HG02938 (cell line): Measurements from ENCODE around the gene TH.
"Not testable (repeated sequence)": the region's sequence is repeated elsewhere in the genome, so short reads cannot be mapped to it uniquely, and the experiment has no call there.

Experiments
- ATAC-seq: cut with Tn5 transposase; IDR thresholded peaks from one replicate; pipeline ENCODE4 v1.9.1; 2021; ENCODE audit warnings: mild to moderate bottlenecking, moderate library complexity; ENCODE audit not compliant: unreplicated experiment

The TH gene

GRCh38 chr11:2179516-2179915 is 7.9 kb upstream of the TH start:
- no peak for ATAC-seq

- ATAC-seq, result no peak
These were observed 7.4 kb upstream of the TH start for GRCh38 chr11:2178906-2179494.

- not testable (repeated sequence) for ATAC-seq
These were observed 6.6 kb upstream of the TH start for GRCh38 chr11:2178055-2178773.

GRCh38 chr11:2177076-2177475 is 5.5 kb upstream of the TH start:
- ATAC-seq, result no peak

- ATAC-seq, result no peak
These were observed 4.8 kb upstream of the TH start for GRCh38 chr11:2176389-2176900.

- ATAC-seq, result no peak
These were observed 4.0 kb upstream of the TH start for GRCh38 chr11:2175659-2176058.

GRCh38 chr11:2174361-2174760 is 2.7 kb upstream of the TH start:
- ATAC-seq, result no peak

- ATAC-seq, result no peak
These were observed 2.1 kb upstream of the TH start for GRCh38 chr11:2173761-2174160.

- ATAC-seq, result no peak
These were observed 1.6 kb upstream of the TH start for GRCh38 chr11:2173150-2173693.

- no peak for ATAC-seq
These were observed 1.1 kb upstream of the TH start for GRCh38 chr11:2172676-2173075.

- ATAC-seq, result no peak
These were observed 1.7 kb downstream of the TH start for GRCh38 chr11:2169626-2170570.

- ATAC-seq, result no peak
These were observed 2.6 kb downstream of the TH start for GRCh38 chr11:2169005-2169378.

- no peak for ATAC-seq
These were observed 3.2 kb downstream of the TH start for GRCh38 chr11:2168286-2169004.

- ATAC-seq, result no peak
These were observed 4.2 kb downstream of the TH start for GRCh38 chr11:2167141-2168045.

- no peak for ATAC-seq
These were observed 5.3 kb downstream of the TH start for GRCh38 chr11:2166091-2166851.

- no peak for ATAC-seq
These were observed 6.0 kb downstream of the TH start for GRCh38 chr11:2165571-2165970.

- no peak for ATAC-seq
These were observed 6.6 kb downstream of the TH start for GRCh38 chr11:2164861-2165555.

- ATAC-seq, result no peak
These were observed 7.5 kb downstream of the TH start for GRCh38 chr11:2164081-2164480.
